Mucosa of stomach (tissue), 1 donor: Measurements from ENCODE around the gene GUCY2D.
"Not testable (repeated sequence)": the region's sequence is repeated elsewhere in the genome, so short reads cannot be mapped to it uniquely, and the experiment has no call there.

Source experiments
- H3K27me3 ChIP-seq: one replicate; pipeline ENCODE4 v1.7.0; 2013; ENCODE audit warnings: mild to moderate bottlenecking, low read length; ENCODE audit not compliant: control insufficient read depth, insufficient read depth
- H3K36me3 ChIP-seq: one replicate; pipeline ENCODE4 v1.7.0; 2013; ENCODE audit warnings: low read length; ENCODE audit not compliant: control insufficient read depth, insufficient read depth
- H3K4me1 ChIP-seq: one replicate; pipeline ENCODE4 v1.7.0; 2013; ENCODE audit warnings: mild to moderate bottlenecking, low read length; ENCODE audit not compliant: control insufficient read depth, insufficient read depth
- H3K4me3 ChIP-seq: one replicate; pipeline ENCODE4 v1.7.0; 2013; ENCODE audit warnings: low read length
- H3K9ac ChIP-seq: one replicate; pipeline ENCODE4 v1.7.0; 2013; ENCODE audit warnings: mild to moderate bottlenecking, low read length, moderate library complexity
- H3K9me3 ChIP-seq: one replicate; pipeline ENCODE4 v1.7.0; 2013; ENCODE audit warnings: mild to moderate bottlenecking, low read length, moderate library complexity; ENCODE audit not compliant: control insufficient read depth
- donor health status: Pancreatic carcinoma.

Gene GUCY2D

GRCh38 chr17:8056232-8056975 lies 54.0 kb downstream of the GUCY2D start:
- peaks cover 18% of the 10 kb centered on the region for H3K27me3 ChIP-seq
- H3K9me3 ChIP-seq = no peaks in the 10 kb centered on the region
- peaks cover 27% of the 10 kb centered on the region for H3K4me1 ChIP-seq
- H3K36me3 ChIP-seq = no peaks in the 10 kb centered on the region
- H3K4me3 ChIP-seq = no peak overlapping the region
- H3K9ac ChIP-seq = peak overlapping the region; percentile 13

DNA sequence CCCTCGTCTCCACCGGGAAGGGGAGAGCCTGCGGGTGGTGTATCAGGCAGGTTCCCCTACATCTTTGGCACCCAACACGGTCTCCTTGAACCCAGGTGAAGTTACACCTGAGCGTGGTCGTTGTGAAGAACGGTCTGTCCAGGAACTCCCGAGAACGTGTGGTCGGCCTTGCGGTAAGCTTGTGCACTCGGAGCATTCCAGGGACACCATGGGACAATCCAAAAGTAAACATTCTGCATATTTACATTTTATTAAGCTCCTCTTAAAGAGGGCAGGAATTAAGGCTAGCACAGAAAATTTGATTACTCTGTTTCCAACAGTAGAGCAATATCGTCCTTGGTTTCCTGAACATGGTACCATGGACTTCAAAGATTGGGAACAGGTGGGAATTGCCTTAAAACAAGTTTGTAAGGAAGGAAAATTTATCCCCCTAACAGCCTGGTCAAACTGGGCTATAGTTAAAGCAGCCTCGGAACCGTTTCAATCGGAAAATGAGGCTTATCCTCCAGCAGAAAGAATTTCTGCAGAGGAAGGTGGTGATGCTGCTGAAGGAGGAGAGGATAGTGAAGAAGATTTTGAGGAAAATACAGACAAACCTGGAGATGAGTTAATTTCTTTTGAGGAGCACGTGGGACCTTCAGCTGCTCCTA lies 54.7 kb downstream of the GUCY2D start:
- Histone ChIP-seq H3K27me3 (peaks cover 15% of the 10 kb centered on the region), H3K4me3 (no peak overlapping the region), H3K9ac (peak overlapping the region; percentile 13), H3K36me3 (no peaks in the 10 kb centered on the region), H3K9me3 (no peaks in the 10 kb centered on the region), H3K4me1 (peaks cover 27% of the 10 kb centered on the region)

GRCh38 chr17:8057691-8058114 lies 55.3 kb downstream of the GUCY2D start:
- peaks cover 27% of the 10 kb centered on the region for H3K4me1 ChIP-seq
- H3K9ac ChIP-seq = peak overlapping the region; percentile 13
- no peaks in the 10 kb centered on the region for H3K36me3 ChIP-seq
- H3K9me3 ChIP-seq = no peaks in the 10 kb centered on the region
- H3K4me3 ChIP-seq = no peak overlapping the region
- peaks cover 20% of the 10 kb centered on the region for H3K27me3 ChIP-seq

GRCh38 chr17:8059131-8059530 lies 56.7 kb downstream of the GUCY2D start:
- no peaks in the 10 kb centered on the region for H3K36me3 ChIP-seq
- H3K9me3 ChIP-seq = no peaks in the 10 kb centered on the region
- no peak overlapping the region for H3K4me3 ChIP-seq
- peaks cover 27% of the 10 kb centered on the region for H3K4me1 ChIP-seq
- H3K27me3 ChIP-seq = peaks cover 29% of the 10 kb centered on the region
- H3K9ac ChIP-seq = no peak overlapping the region

DNA sequence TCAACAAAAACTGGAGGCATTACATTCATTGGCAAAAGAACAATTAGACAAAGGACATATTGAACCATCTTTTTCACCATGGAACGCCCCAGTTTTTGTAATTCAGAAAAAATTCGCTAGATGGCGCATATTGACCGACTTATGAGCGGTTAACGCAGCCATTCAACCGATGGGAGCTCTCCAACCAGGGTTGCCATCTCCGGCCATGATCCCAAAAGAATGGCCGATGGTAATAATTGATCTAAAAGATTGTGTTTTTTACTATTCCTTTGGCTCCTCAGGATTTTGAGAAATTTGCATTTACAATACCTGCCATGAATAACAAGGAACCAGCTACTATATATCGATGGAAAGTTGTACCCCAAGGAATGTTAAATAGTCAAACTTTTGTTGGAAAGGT lies 57.9 kb downstream of the GUCY2D start:
- H3K36me3 ChIP-seq = no peaks in the 10 kb centered on the region
- H3K4me1 ChIP-seq = peaks cover 27% of the 10 kb centered on the region
- no peak overlapping the region for H3K9ac ChIP-seq
- peaks cover 29% of the 10 kb centered on the region for H3K27me3 ChIP-seq
- no peak overlapping the region for H3K4me3 ChIP-seq
- H3K9me3 ChIP-seq = no peaks in the 10 kb centered on the region

- Histone ChIP-seq H3K27me3 (peaks cover 29% of the 10 kb centered on the region), H3K4me1 (peaks cover 12% of the 10 kb centered on the region)
- H3K9me3 ChIP-seq, H3K4me3 ChIP-seq, H3K9ac ChIP-seq, H3K36me3 ChIP-seq: not testable (repeated sequence)
These were observed 59.4 kb downstream of the GUCY2D start for GRCh38 chr17:8061851-8062250.

DNA sequence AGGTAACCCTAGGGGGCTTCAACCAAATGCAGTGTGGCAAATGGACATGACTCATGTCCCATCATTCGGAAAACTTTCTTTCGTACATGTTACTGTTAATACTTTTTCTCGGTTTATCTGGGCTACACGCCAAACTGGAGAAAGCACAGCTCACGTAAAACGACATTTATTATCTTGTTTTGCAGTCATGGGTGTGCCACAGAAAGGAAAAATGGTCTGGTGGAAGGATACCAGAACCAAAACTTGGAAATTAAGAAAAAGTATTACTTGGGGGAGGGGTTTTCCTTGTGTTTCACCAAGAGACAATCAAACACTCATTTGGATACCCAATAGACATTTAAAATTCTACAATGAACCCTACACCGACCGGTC lies 60.0 kb downstream of the GUCY2D start:
- Histone ChIP-seq H3K27me3 (peaks cover 29% of the 10 kb centered on the region), H3K36me3 (no peaks in the 10 kb centered on the region), H3K4me1 (peaks cover 6% of the 10 kb centered on the region), H3K9me3 (no peaks in the 10 kb centered on the region), H3K4me3 (no peak overlapping the region), H3K9ac (no peak overlapping the region)

DNA sequence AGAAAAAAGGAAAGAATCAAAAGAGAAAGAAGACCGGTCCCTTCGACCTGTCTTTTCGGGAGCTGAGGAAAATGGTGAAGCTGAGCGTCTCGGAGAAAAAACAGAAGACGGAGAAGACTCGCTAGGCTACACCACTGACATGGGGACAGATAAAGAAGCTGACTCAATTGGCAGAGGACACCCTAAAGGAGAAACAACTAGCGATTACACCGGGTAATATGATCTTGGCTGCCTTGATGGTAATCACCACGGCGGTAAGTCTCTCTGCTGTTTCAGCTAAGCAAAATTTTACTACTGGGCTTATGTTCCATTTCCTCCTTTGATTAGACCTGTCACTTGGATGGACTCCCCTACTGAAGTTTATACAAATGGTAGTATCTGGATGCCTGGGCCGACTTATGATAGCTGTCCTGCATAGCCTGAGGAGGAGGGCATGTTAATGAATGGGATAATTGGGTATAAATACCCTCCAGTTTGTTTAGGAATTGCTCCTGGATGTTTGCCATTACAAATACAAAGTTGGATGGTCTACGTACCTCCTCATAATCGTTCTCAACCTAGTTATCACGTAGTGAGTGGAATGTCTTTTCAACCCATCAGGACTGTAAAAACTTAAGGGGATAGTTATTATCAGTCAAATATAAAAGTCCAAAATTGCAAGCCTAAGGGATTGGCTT lies 60.5 kb downstream of the GUCY2D start:
- Histone ChIP-seq H3K9me3 (no peaks in the 10 kb centered on the region), H3K4me3 (no peak overlapping the region), H3K4me1 (peaks cover 3% of the 10 kb centered on the region), H3K9ac (no peak overlapping the region), H3K27me3 (peaks cover 30% of the 10 kb centered on the region), H3K36me3 (no peaks in the 10 kb centered on the region)

DNA sequence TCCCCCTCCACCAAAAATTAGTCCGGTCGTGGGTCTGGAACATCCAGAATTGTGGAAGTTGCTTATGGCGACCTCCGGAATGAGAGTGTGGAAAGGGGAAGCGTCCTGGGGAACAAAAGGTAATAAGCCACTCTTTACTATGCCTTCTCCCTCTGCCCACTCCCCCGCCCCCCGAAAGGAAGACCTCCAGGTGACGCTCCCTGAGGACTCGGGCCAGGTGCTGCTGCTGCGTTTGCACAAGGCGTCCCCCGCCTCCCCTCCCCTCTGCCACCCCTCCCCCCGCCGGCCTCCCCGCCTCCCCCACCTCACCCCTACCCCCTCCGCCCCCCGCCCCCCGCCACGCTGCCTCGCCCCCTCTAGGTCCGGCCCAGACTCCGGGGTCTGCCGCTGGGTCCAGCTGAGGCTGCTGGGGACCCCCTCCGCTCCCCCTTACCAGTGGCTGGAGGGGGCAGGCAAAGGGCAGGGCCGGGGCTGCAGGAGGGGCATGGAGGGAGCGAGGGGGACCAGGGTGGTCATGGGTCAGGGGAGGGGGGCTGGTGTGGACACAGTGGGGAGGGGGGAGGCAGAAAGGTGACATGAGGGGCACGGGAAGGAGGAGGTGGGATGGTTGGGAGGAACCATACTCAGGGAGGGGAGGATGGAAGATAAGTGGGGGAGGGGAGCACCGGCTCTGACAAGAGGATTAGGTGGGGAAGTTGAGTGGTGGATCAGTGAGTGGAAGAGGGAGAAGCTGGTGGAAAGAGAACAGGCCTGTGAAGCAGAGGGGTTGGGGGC lies 61.5 kb downstream of the GUCY2D start:
- peaks cover 8% of the 10 kb centered on the region for H3K4me1 ChIP-seq

DNA sequence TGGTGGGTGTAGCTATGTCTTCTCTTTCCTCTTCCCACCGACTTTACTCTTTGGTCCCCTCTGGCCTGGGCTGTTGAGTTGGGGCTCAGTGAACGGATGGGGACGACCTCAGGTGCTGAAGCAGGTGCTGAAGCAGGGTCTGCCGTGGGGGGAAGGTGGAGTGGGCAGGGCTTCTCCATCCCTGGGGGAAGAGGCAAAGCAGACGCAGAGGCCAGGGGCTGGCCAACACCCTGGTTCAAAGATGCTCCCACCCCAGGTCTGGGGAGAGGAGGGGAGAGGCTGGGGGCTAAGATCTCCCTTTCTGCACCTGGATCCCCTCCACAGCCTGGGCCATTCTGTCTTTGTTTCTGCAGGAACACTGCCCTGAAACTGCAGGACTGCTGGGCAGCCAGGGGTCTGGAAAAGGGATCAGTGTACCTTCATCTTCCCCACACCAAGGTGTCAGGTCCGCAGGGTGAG lies 62.2 kb downstream of the GUCY2D start:
- H3K9me3 ChIP-seq = no peaks in the 10 kb centered on the region
- H3K27me3 ChIP-seq = peaks cover 32% of the 10 kb centered on the region
- no peak overlapping the region for H3K4me3 ChIP-seq
- H3K4me1 ChIP-seq = peaks cover 14% of the 10 kb centered on the region
- H3K9ac ChIP-seq = no peak overlapping the region
- H3K36me3 ChIP-seq = no peaks in the 10 kb centered on the region

More for the DNA sequence above, 61.5 kb downstream of the GUCY2D start:
- Histone ChIP-seq H3K36me3 (no peaks in the 10 kb centered on the region), H3K4me3 (no peak overlapping the region), H3K9ac (no peak overlapping the region), H3K27me3 (peaks cover 32% of the 10 kb centered on the region), H3K9me3 (no peaks in the 10 kb centered on the region)

DNA sequence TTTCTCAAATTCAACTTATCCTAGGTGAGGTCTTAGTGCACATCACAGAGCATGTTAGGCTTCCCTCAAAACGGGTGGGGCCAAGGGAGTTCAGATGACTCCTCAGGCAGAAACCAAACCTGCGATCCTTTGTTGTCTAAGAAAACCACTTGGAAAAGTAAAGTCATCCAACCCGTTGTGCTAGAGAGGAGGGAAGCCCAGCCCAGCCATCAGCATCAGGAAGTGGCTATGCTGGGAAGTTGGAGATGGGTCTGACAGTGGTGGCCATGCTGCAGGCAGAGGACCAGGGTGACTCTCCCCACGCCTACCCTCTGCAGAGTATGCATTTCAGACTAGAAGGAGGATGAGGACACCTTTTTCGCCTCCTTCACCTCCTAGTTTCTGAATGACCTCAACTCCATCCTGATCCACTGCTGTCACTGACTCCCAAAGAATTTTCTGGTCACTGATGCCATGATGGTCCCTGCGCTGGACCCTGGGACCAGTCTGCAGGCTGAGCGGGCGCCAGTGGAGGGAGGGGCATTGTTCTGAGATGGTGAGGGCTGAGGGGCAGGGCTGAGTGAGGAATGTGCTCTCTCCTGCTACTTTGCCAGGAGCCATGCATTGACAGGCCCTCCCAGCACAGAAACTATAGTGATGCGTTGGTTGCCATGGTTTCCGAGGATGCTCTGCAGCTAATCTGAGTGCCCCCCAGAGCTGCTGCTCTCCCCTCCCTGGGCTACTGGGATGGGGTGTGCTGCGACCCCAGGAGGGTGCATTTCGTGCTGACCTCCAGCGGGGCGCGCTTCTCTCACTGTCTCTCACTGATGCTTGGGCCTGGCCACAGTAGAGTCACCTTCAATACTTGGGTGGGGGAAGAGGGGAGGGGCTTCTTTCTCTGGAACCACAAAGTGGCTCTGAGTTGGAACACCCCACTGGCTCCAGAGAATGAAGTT lies 64.7 kb downstream of the GUCY2D start:
- H3K9me3 ChIP-seq = no peaks in the 10 kb centered on the region
- no peak overlapping the region for H3K4me3 ChIP-seq
- H3K4me1 ChIP-seq = peaks cover 17% of the 10 kb centered on the region
- no peaks in the 10 kb centered on the region for H3K36me3 ChIP-seq
- H3K9ac ChIP-seq = no peak overlapping the region
- peaks cover 52% of the 10 kb centered on the region for H3K27me3 ChIP-seq
